Neural cell (in vitro differentiated cells): ENCODE measurements around the gene WSB1. TPM values are rescaled to one million over a fixed set of nuclear protein-coding genes. Genes with fewer than 3 reads are reported as not detected.
"Not testable (repeated sequence)": the region's sequence is repeated elsewhere in the genome, so short reads cannot be mapped to it uniquely, and the experiment has no call there.

Experiments
- H2AFZ ChIP-seq: fragments of 200-600, 300-800 bp; sonication (generic), shearing (Covaris generic); 2 replicates; pipeline ENCODE4 v1.6.0; 2014; ENCODE audit warnings: low read depth, mild to moderate bottlenecking, antibody characterized with exemption, low read length, moderate library complexity
- H3F3A ChIP-seq: fragments of 200-600 bp; shearing (Covaris generic); 2 replicates; pipeline ENCODE4 v1.6.1; 2016; ENCODE audit warnings: mild to moderate bottlenecking, moderate library complexity, mixed read lengths, antibody characterized with exemption, low read length; ENCODE audit not compliant: insufficient read depth, poor library complexity, severe bottlenecking
- H3K27ac ChIP-seq: fragments of 200-600, 300-800 bp; sonication (generic), shearing (Covaris generic); 2 replicates; pipeline ENCODE4 v1.5.1; 2014; ENCODE audit warnings: mild to moderate bottlenecking, low read length, moderate library complexity
- H3K27me3 ChIP-seq: fragments of 300-800, 200-600 bp; sonication (generic), shearing (Covaris generic); 2 replicates; pipeline ENCODE4 v1.6.0; 2014; ENCODE audit warnings: mild to moderate bottlenecking, low read depth, low read length, moderate library complexity; ENCODE audit not compliant: insufficient read depth
- H3K36me3 ChIP-seq: fragments of 300-800, 200-600 bp; sonication (generic), shearing (Covaris generic); 2 replicates; pipeline ENCODE4 v1.5.1; 2014; ENCODE audit warnings: mild to moderate bottlenecking, antibody characterized with exemption, low read length, moderate library complexity; ENCODE audit not compliant: insufficient read depth
- H3K4me2 ChIP-seq: fragments of 300-800, 200-600 bp; sonication (generic), shearing (Covaris generic); 2 replicates; pipeline ENCODE4 v1.6.0; 2014; ENCODE audit warnings: mild to moderate bottlenecking, low read length
- H3K4me3 ChIP-seq: fragments of 300-800, 200-600 bp; sonication (generic), shearing (Covaris generic); 2 replicates; pipeline ENCODE4 v1.5.1; 2014; ENCODE audit warnings: mild to moderate bottlenecking, low read length, moderate library complexity
- H3K79me2 ChIP-seq: fragments of 200-600 bp; shearing (Covaris generic); replicated peaks from 2 replicates; pipeline ENCODE4 v1.6.0; 2014; ENCODE audit warnings: mild to moderate bottlenecking, low read length, moderate library complexity; ENCODE audit not compliant: insufficient read depth
- H3K9ac ChIP-seq: fragments of 300-800, 200-600 bp; sonication (generic), shearing (Covaris generic); 2 replicates; pipeline ENCODE4 v1.6.1; 2016; ENCODE audit warnings: mild to moderate bottlenecking, low read length, mixed read lengths
- H3K9me2 ChIP-seq: fragments of 200-600 bp; shearing (Covaris generic); 2 replicates; pipeline ENCODE4 v1.6.1; 2016; ENCODE audit warnings: mild to moderate bottlenecking, low read length, mixed read lengths; ENCODE audit not compliant: insufficient read depth
- H3K9me3 ChIP-seq: fragments of 200-600, 300-800 bp; sonication (generic), shearing (Covaris generic); 2 replicates; pipeline ENCODE4 v1.6.1; 2016; ENCODE audit warnings: mild to moderate bottlenecking, mixed run types, low read length, moderate library complexity, mixed read lengths
- H4K20me1 ChIP-seq: fragments of 200-600 bp; shearing (Covaris generic); 2 replicates; pipeline ENCODE4 v1.6.1; 2016; ENCODE audit warnings: mild to moderate bottlenecking, mixed run types; ENCODE audit not compliant: insufficient read depth
- CTCF ChIP-seq: fragments of 450-650 bp; IDR thresholded peaks from 2 replicates; pipeline ENCODE4 v1.5.1; 2014; ENCODE audit warnings: antibody characterized with exemption, mild to moderate bottlenecking, moderate library complexity; ENCODE audit not compliant: poor library complexity, severe bottlenecking
- EP300 ChIP-seq: fragments of 450-650 bp; conservative IDR thresholded peaks from 2 replicates; pipeline ENCODE4 v1.6.1; 2014; ENCODE audit warnings: antibody characterized with exemption, mild to moderate bottlenecking, moderate library complexity; ENCODE audit not compliant: poor library complexity, severe bottlenecking
- EZH2 ChIP-seq: fragments of 200-600, 300-800 bp; shearing (Covaris generic), sonication (generic); IDR thresholded peaks from 2 replicates; pipeline ENCODE4 v1.6.1; 2014; ENCODE audit warnings: antibody characterized with exemption, low read length, borderline replicate concordance, mild to moderate bottlenecking; ENCODE audit not compliant: insufficient read depth, poor library complexity, severe bottlenecking
- MXI1 ChIP-seq: fragments of 450-650 bp; conservative IDR thresholded peaks from 2 replicates; pipeline ENCODE4 v1.6.1; 2014; ENCODE audit warnings: antibody characterized with exemption, mild to moderate bottlenecking; ENCODE audit not compliant: poor library complexity, severe bottlenecking
- POLR2AphosphoS5 ChIP-seq: IDR thresholded peaks from 2 replicates; pipeline ENCODE4 v1.6.1; 2012
- RAD21 ChIP-seq: fragments of 450-650 bp; conservative IDR thresholded peaks from 2 replicates; pipeline ENCODE4 v1.6.1; 2014; ENCODE audit warnings: antibody characterized with exemption, mild to moderate bottlenecking, moderate library complexity
- SMC3 ChIP-seq: fragments of 450-650 bp; conservative IDR thresholded peaks from 2 replicates; pipeline ENCODE4 v1.6.1; 2014; ENCODE audit warnings: antibody characterized with exemption, mild to moderate bottlenecking, moderate library complexity; ENCODE audit not compliant: poor library complexity
- TAF1 ChIP-seq: IDR thresholded peaks from 2 replicates; pipeline ENCODE4 v1.6.1; 2012; ENCODE audit warnings: low read depth
- polyA plus RNA-seq: library from polyadenylated mRNA; depleted of rRNA; stranded (reverse); fragments of >200 nt; gene quantifications from 2 replicates; pipeline ENCODE4 v1.2.3, GENCODE V29; 2014
- TF ChIP-seq, protein P1 (sequence below): IDR thresholded peaks from 2 replicates; pipeline ENCODE4 v1.6.1; 2012; ENCODE audit warnings: borderline replicate concordance

WSB1 gene
- polyA plus RNA-seq, 1 donor from 2014 or later = 1,828 TPM

- no peak for TF ChIP-seq CTCF
- TF ChIP-seq RAD21 = no peak
- TF ChIP-seq, protein P1, sequence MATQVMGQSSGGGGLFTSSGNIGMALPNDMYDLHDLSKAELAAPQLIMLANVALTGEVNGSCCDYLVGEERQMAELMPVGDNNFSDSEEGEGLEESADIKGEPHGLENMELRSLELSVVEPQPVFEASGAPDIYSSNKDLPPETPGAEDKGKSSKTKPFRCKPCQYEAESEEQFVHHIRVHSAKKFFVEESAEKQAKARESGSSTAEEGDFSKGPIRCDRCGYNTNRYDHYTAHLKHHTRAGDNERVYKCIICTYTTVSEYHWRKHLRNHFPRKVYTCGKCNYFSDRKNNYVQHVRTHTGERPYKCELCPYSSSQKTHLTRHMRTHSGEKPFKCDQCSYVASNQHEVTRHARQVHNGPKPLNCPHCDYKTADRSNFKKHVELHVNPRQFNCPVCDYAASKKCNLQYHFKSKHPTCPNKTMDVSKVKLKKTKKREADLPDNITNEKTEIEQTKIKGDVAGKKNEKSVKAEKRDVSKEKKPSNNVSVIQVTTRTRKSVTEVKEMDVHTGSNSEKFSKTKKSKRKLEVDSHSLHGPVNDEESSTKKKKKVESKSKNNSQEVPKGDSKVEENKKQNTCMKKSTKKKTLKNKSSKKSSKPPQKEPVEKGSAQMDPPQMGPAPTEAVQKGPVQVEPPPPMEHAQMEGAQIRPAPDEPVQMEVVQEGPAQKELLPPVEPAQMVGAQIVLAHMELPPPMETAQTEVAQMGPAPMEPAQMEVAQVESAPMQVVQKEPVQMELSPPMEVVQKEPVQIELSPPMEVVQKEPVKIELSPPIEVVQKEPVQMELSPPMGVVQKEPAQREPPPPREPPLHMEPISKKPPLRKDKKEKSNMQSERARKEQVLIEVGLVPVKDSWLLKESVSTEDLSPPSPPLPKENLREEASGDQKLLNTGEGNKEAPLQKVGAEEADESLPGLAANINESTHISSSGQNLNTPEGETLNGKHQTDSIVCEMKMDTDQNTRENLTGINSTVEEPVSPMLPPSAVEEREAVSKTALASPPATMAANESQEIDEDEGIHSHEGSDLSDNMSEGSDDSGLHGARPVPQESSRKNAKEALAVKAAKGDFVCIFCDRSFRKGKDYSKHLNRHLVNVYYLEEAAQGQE = no peak
- no peak for TF ChIP-seq MXI1
- TF ChIP-seq EZH2 = no peak
- no peak for TF ChIP-seq EP300
- no peak for TF ChIP-seq SMC3
- no peak for TF ChIP-seq TAF1
- no peak for TF ChIP-seq POLR2AphosphoS5
- no peaks in the 10 kb centered on the region for H3F3A ChIP-seq
- no peak overlapping the region for H3K4me2 ChIP-seq
- no peak overlapping the region for H3K9ac ChIP-seq
- no peaks in the 10 kb centered on the region for H3K79me2 ChIP-seq
- no peaks in the 10 kb centered on the region for H3K27me3 ChIP-seq
- no peak overlapping the region for H3K27ac ChIP-seq
- no peaks in the 10 kb centered on the region for H3K36me3 ChIP-seq
- H2AFZ ChIP-seq = no peak overlapping the region
- H3K9me2 ChIP-seq = no peaks in the 10 kb centered on the region
- peaks cover 3% of the 10 kb centered on the region for H3K9me3 ChIP-seq
- no peak overlapping the region for H3K4me3 ChIP-seq
- H4K20me1 ChIP-seq = no peaks in the 10 kb centered on the region
These were observed 17.2 kb upstream of the WSB1 start for GRCh38 chr17:27276653-27277156.

DNA sequence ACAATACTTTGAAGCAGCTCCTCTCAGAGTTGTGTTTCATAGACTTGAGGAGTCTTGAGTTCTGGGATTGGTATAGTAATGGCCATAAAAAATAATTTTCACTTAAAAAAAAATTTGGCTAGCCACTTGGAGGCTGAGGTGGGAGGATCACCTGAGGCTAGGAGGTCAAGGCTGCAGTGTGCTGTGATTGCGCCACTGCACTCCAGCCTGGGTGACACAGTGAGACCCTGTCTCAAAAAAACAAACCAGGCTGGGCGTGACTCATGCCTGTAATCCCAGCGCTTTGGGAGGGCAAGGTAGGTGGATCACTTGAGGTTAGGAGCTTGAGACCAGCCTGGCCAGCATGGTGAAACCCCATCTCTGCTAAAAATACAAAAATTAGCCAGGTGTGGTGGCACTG is 14.8 kb upstream of the WSB1 start:
- not testable (repeated sequence) for H3K27ac ChIP-seq, H3K9me3 ChIP-seq, H3K4me2 ChIP-seq, H3K4me3 ChIP-seq, H3K9ac ChIP-seq, H3K27me3 ChIP-seq, H3K36me3 ChIP-seq, H3K79me2 ChIP-seq, H3K9me2 ChIP-seq, H3F3A ChIP-seq, H2AFZ ChIP-seq, H4K20me1 ChIP-seq

GRCh38 chr17:27280527-27280926 is 13.4 kb upstream of the WSB1 start:
- Histone ChIP-seq H2AFZ (no peak overlapping the region), H3K27me3 (no peaks in the 10 kb centered on the region), H3K27ac (no peak overlapping the region), H3K79me2 (no peaks in the 10 kb centered on the region), H4K20me1 (no peaks in the 10 kb centered on the region), H3K4me3 (no peak overlapping the region), H3K4me2 (no peak overlapping the region), H3F3A (no peaks in the 10 kb centered on the region), H3K9ac (no peak overlapping the region), H3K36me3 (no peaks in the 10 kb centered on the region), H3K9me2 (no peaks in the 10 kb centered on the region), H3K9me3 (peaks cover 3% of the 10 kb centered on the region)
- TF ChIP-seq POLR2AphosphoS5 = no peak
- TF ChIP-seq EP300 = no peak
- TF ChIP-seq SMC3 = no peak
- TF ChIP-seq CTCF = no peak
- no peak for TF ChIP-seq EZH2
- no peak for TF ChIP-seq TAF1
